ENCODE results near the gene TMEM252.

TMEM252 gene

GRCh38 chr9:68496356-68496755 is 44.3 kb downstream of the TMEM252 start:
- DNase-seq: no peak

GRCh38 chr9:68495247-68495646 is 45.4 kb downstream of the TMEM252 start:
- DNase-seq: no peak

DNA sequence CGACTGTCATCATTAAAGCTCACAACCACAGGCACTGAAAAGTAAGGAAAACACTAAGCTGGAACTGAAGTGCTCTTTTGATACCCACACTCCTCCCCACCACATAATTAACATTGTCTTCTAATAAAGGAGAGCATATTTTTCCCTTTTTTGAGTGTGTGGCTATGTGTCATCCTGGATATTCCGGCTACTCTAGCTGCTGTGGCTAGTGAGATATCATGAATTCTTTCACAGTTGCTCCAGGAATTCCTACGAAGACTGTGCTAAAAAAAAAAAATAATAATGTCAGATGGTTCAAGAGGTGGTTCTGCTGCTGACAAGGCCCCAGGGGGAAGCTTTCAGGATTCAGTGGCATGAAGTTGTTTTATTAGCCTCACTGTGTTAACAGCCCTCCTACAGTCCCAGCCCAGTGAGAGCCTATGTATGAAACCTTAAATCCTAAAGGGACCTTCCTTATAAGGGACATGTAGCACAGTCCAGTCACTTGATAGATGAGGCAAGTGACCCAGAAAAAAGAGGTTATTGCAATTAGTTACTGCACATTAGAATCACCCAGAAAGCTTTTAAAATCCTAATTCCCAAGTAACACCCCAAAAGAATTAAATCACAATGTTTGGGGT is 46.6 kb downstream of the TMEM252 start:
- DNase-seq: no peak

- no peak for DNase-seq
These were observed 47.1 kb downstream of the TMEM252 start for GRCh38 chr9:68493541-68493940.

- no peak for DNase-seq
These were observed 47.9 kb downstream of the TMEM252 start for GRCh38 chr9:68492806-68493205.

GRCh38 chr9:68489646-68490045 is 51.0 kb downstream of the TMEM252 start:
- no peak for DNase-seq

GRCh38 chr9:68488126-68488525 is 52.6 kb downstream of the TMEM252 start:
- no peak for DNase-seq
